Glutamatergic neuron (in vitro differentiated cells): ENCODE results near the gene ZNF474. TPM values are rescaled to one million over a fixed set of nuclear protein-coding genes. Genes with fewer than 3 reads are reported as not detected.
"Not testable (repeated sequence)": the region's sequence is repeated elsewhere in the genome, so short reads cannot be mapped to it uniquely, and the experiment has no call there.

Experiments used
- DNase-seq: peaks from one replicate; pipeline ENCODE4 v3.0.0; 2022
- H3K27ac Mint-ChIP-seq: one replicate; pipeline ENCODE4 v1.8.0; 2020; ENCODE audit warnings: mild to moderate bottlenecking, mixed read lengths, inconsistent platforms; ENCODE audit not compliant: unreplicated experiment
- H3K27me3 Mint-ChIP-seq: one replicate; pipeline ENCODE4 v1.8.0; 2020; ENCODE audit warnings: mild to moderate bottlenecking, moderate library complexity, mixed read lengths, inconsistent platforms; ENCODE audit not compliant: unreplicated experiment
- H3K36me3 Mint-ChIP-seq: one replicate; pipeline ENCODE4 v1.8.0; 2020; ENCODE audit warnings: mild to moderate bottlenecking, mixed read lengths, inconsistent platforms; ENCODE audit not compliant: unreplicated experiment
- H3K4me1 Mint-ChIP-seq: one replicate; pipeline ENCODE4 v1.8.0; 2020; ENCODE audit warnings: mild to moderate bottlenecking, low read depth, mixed read lengths, inconsistent platforms; ENCODE audit not compliant: unreplicated experiment
- H3K4me3 Mint-ChIP-seq: one replicate; pipeline ENCODE4 v1.8.0; 2020; ENCODE audit warnings: mild to moderate bottlenecking, mixed read lengths, inconsistent platforms; ENCODE audit not compliant: unreplicated experiment
- H3K9me3 Mint-ChIP-seq: one replicate; pipeline ENCODE4 v1.8.0; 2020; ENCODE audit warnings: mild to moderate bottlenecking, moderate library complexity, mixed read lengths, inconsistent platforms; ENCODE audit not compliant: unreplicated experiment
- CTCF ChIP-seq: fragments of 200-600 bp; sonication (generic); IDR thresholded peaks from one replicate; pipeline ENCODE4 v1.5.0; 2021; ENCODE audit not compliant: partially characterized antibody, unreplicated experiment
- total RNA-seq: library from RNA; stranded (reverse); fragmentation: NEBNext Ultra II Directional; extraction: Animal tissue kit (Norgen Biotek cat#: 25700); gene quantifications from one replicate; pipeline ENCODE4 v1.2.1, GENCODE V29; 2021; ENCODE audit not compliant: unreplicated experiment

Gene ZNF474
- total RNA-seq, 1 donor from 2014 or later: 0.64 TPM

GRCh38 chr5:122091936-122092600 is 37.3 kb upstream of the ZNF474 start:
- no peak for DNase-seq
- H3K9me3 Mint-ChIP-seq: no peaks in the 10 kb centered on the region
- peaks cover 2% of the 10 kb centered on the region for H3K27me3 Mint-ChIP-seq
- H3K36me3 Mint-ChIP-seq: no peaks in the 10 kb centered on the region
- no peak overlapping the region for H3K27ac Mint-ChIP-seq
- peaks cover 2% of the 10 kb centered on the region for H3K4me1 Mint-ChIP-seq
- peak; percentile 41 for TF ChIP-seq CTCF
- H3K4me3 Mint-ChIP-seq: no peak overlapping the region

GRCh38 chr5:122093415-122094180 is 35.7 kb upstream of the ZNF474 start:
- Mint-ChIP-seq H3K27ac (no peak overlapping the region), H3K9me3 (no peaks in the 10 kb centered on the region), H3K4me1 (peaks cover 2% of the 10 kb centered on the region), H3K27me3 (peaks cover 2% of the 10 kb centered on the region), H3K4me3 (no peak overlapping the region), H3K36me3 (no peaks in the 10 kb centered on the region)
- no peak for TF ChIP-seq CTCF
- DNase-seq: no peak

GRCh38 chr5:122094251-122094650 is 35.1 kb upstream of the ZNF474 start:
- not testable (repeated sequence) for DNase-seq, H3K4me3 Mint-ChIP-seq, H3K27me3 Mint-ChIP-seq, H3K4me1 Mint-ChIP-seq, H3K9me3 Mint-ChIP-seq, H3K27ac Mint-ChIP-seq, H3K36me3 Mint-ChIP-seq

- Mint-ChIP-seq H3K4me1 (peaks cover 2% of the 10 kb centered on the region), H3K36me3 (no peaks in the 10 kb centered on the region), H3K27ac (no peak overlapping the region), H3K4me3 (no peak overlapping the region), H3K27me3 (peaks cover 2% of the 10 kb centered on the region), H3K9me3 (no peaks in the 10 kb centered on the region)
- TF ChIP-seq CTCF: no peak
- no peak for DNase-seq
Measured at GRCh38 chr5:122095158-122095557, 34.2 kb upstream of the ZNF474 start.

GRCh38 chr5:122097391-122097790 is 32.0 kb upstream of the ZNF474 start:
- Mint-ChIP-seq H3K36me3 (no peaks in the 10 kb centered on the region), H3K4me3 (no peak overlapping the region)

More at GRCh38 chr5:122097391-122097790, 32.0 kb upstream of the ZNF474 start:
- no peaks in the 10 kb centered on the region for H3K4me1 Mint-ChIP-seq
- H3K27me3 Mint-ChIP-seq: peaks cover 2% of the 10 kb centered on the region
- no peak overlapping the region for H3K27ac Mint-ChIP-seq
- no peak for DNase-seq
- no peak for TF ChIP-seq CTCF
- no peaks in the 10 kb centered on the region for H3K9me3 Mint-ChIP-seq
